Measurements from ENCODE around the gene BCL2L13.

- TF ChIP-seq POLR2A (IDR thresholded peaks at IDR 0.05) (no peak), CTCF (IDR thresholded peaks at IDR 0.05) (no peak)
Measured at GRCh38 chr22:17775781-17776465, 137.4 kb downstream of the BCL2L13 start.

Data from thyroid gland (tissue), 4 donors.